C4-2B (cell line): Measurements from ENCODE around the gene IFT80.

Experiments used
- CTCF ChIP-seq: fragments of 450-650 bp; conservative IDR thresholded peaks from 2 replicates; pipeline ENCODE4 v1.5.1; 2017; ENCODE audit warnings: mild to moderate bottlenecking
- ZFX ChIP-seq: fragments of 450-650 bp; IDR thresholded peaks from 2 replicates; pipeline ENCODE4 v1.6.1; 2017

GRCh38 chr3:160368804-160369203, 30.2 kb downstream of the IFT80 start:
- TF ChIP-seq CTCF = no peak
- TF ChIP-seq ZFX = no peak
